Type B pancreatic cell (in vitro differentiated cells): ENCODE results near the gene MCOLN1. TPM values are rescaled to one million over a fixed set of nuclear protein-coding genes. Genes with fewer than 3 reads are reported as not detected.
"Not testable (repeated sequence)": the region's sequence is repeated elsewhere in the genome, so short reads cannot be mapped to it uniquely, and the experiment has no call there.

ENCODE experiments used
- DNase-seq: peaks from one replicate; pipeline ENCODE4 v3.0.0; 2021; ENCODE audit warnings: mixed read lengths; ENCODE audit not compliant: unreplicated experiment; ENCODE audit errors: extremely low spot score
- H3K27ac Mint-ChIP-seq: 2 replicates; pipeline ENCODE4 v1.8.0; 2021; ENCODE audit warnings: mild to moderate bottlenecking, mixed read lengths
- H3K27me3 Mint-ChIP-seq: 2 replicates; pipeline ENCODE4 v1.8.0; 2021; ENCODE audit warnings: mixed read lengths
- H3K36me3 Mint-ChIP-seq: 2 replicates; pipeline ENCODE4 v1.8.0; 2021; ENCODE audit warnings: mixed read lengths
- H3K4me1 Mint-ChIP-seq: one replicate; pipeline ENCODE4 v1.8.0; 2021; ENCODE audit warnings: mixed read lengths; ENCODE audit not compliant: unreplicated experiment
- H3K4me3 Mint-ChIP-seq: 2 replicates; pipeline ENCODE4 v1.8.0; 2021; ENCODE audit warnings: mild to moderate bottlenecking, mixed read lengths
- H3K9me3 Mint-ChIP-seq: 2 replicates; pipeline ENCODE4 v1.8.0; 2021; ENCODE audit warnings: mixed read lengths
- CTCF ChIP-seq: fragments of 200-600 bp; sonication (generic); conservative IDR thresholded peaks from 2 replicates; pipeline ENCODE4 v1.5.0; 2021; ENCODE audit warnings: antibody characterized with exemption, mild to moderate bottlenecking
- total RNA-seq: library from RNA; stranded (reverse); gene quantifications from 2 replicates; pipeline ENCODE4 v1.2.1, GENCODE V29; 2021; ENCODE audit warnings: low replicate concordance

Gene MCOLN1
- total RNA-seq, 1 donor from 2014 or later, result 24.0 TPM

- Mint-ChIP-seq H3K36me3 (no peaks in the 10 kb centered on the region), H3K27me3 (peaks cover 26% of the 10 kb centered on the region), H3K4me3 (no peak overlapping the region), H3K9me3 (no peaks in the 10 kb centered on the region), H3K4me1 (no peaks in the 10 kb centered on the region), H3K27ac (no peak overlapping the region)
- DNase-seq, result no peak
- no peak for TF ChIP-seq CTCF
Measured at GRCh38 chr19:7575434-7576040, 53.1 kb downstream of the MCOLN1 start.

GRCh38 chr19:7577422-7577821, 55.0 kb downstream of the MCOLN1 start:
- not testable (repeated sequence) for H3K4me1 Mint-ChIP-seq, H3K36me3 Mint-ChIP-seq, H3K27ac Mint-ChIP-seq, DNase-seq, H3K9me3 Mint-ChIP-seq, H3K4me3 Mint-ChIP-seq
- peaks cover 35% of the 10 kb centered on the region for H3K27me3 Mint-ChIP-seq

GRCh38 chr19:7578127-7578526, 55.7 kb downstream of the MCOLN1 start:
- no peaks in the 10 kb centered on the region for H3K4me1 Mint-ChIP-seq
- TF ChIP-seq CTCF, result no peak
- H3K27me3 Mint-ChIP-seq, result peaks cover 37% of the 10 kb centered on the region
- no peak overlapping the region for H3K4me3 Mint-ChIP-seq
- no peaks in the 10 kb centered on the region for H3K9me3 Mint-ChIP-seq
- no peak for DNase-seq
- no peak overlapping the region for H3K27ac Mint-ChIP-seq
- no peaks in the 10 kb centered on the region for H3K36me3 Mint-ChIP-seq

- H3K9me3 Mint-ChIP-seq, result no peaks in the 10 kb centered on the region
- no peaks in the 10 kb centered on the region for H3K36me3 Mint-ChIP-seq
- H3K27me3 Mint-ChIP-seq, result peaks cover 37% of the 10 kb centered on the region
- no peak overlapping the region for H3K27ac Mint-ChIP-seq
- no peak overlapping the region for H3K4me3 Mint-ChIP-seq
- H3K4me1 Mint-ChIP-seq, result no peaks in the 10 kb centered on the region
- no peak for TF ChIP-seq CTCF
- DNase-seq, result no peak
Measured at GRCh38 chr19:7579182-7579581, 56.8 kb downstream of the MCOLN1 start.

GRCh38 chr19:7582446-7582845, 60.0 kb downstream of the MCOLN1 start:
- H3K4me3 Mint-ChIP-seq, result no peak overlapping the region
- H3K27ac Mint-ChIP-seq, result no peak overlapping the region
- peaks cover 26% of the 10 kb centered on the region for H3K27me3 Mint-ChIP-seq
- TF ChIP-seq CTCF, result no peak
- no peaks in the 10 kb centered on the region for H3K9me3 Mint-ChIP-seq
- H3K36me3 Mint-ChIP-seq, result no peaks in the 10 kb centered on the region
- DNase-seq, result no peak
- no peaks in the 10 kb centered on the region for H3K4me1 Mint-ChIP-seq

Other genes starting within 250 kb of the MCOLN1 start
- 33.7 and 55.3 TPM in 2 replicates for gene INSR, start 228.2 kb upstream of the MCOLN1 start, total RNA-seq
- gene ARHGEF18, start 173.7 kb upstream of the MCOLN1 start, total RNA-seq, result 40.9 and 44.1 TPM in 2 replicates
- gene PEX11G, start 33.6 kb upstream of the MCOLN1 start, total RNA-seq, result 4.8 and 5.7 TPM in 2 replicates
- gene ZNF358, start 6.5 kb upstream of the MCOLN1 start, total RNA-seq, result 49.8 and 67.1 TPM in 2 replicates
- gene PNPLA6, start 13.1 kb downstream of the MCOLN1 start, total RNA-seq, result 84.3 and 86.1 TPM in 2 replicates
- 28.6 and 51.8 TPM in 2 replicates for gene CAMSAP3, start 73.2 kb downstream of the MCOLN1 start, total RNA-seq
- 38.5 and 46.5 TPM in 2 replicates for gene XAB2, start 106.9 kb downstream of the MCOLN1 start, total RNA-seq
- 160 and 184 TPM in 2 replicates for gene PET100, start 107.2 kb downstream of the MCOLN1 start, total RNA-seq
- 1.0 TPM in 1 of 2 replicates, not detected in the other for gene PCP2, start 111.1 kb downstream of the MCOLN1 start, total RNA-seq
- gene STXBP2, start 114.5 kb downstream of the MCOLN1 start, total RNA-seq, result 61.6 and 108 TPM in 2 replicates
- gene RETN, start 146.4 kb downstream of the MCOLN1 start, total RNA-seq, result not detected in 2 replicates
- gene MCEMP1, start 154.5 kb downstream of the MCOLN1 start, total RNA-seq, result not detected in 2 replicates
- 92.6 and 107 TPM in 2 replicates for gene TRAPPC5, start 158.2 kb downstream of the MCOLN1 start, total RNA-seq
- gene FCER2, start 179.5 kb downstream of the MCOLN1 start, total RNA-seq, result not detected in 2 replicates
- not detected in 2 replicates for gene CLEC4G, start 209.5 kb downstream of the MCOLN1 start, total RNA-seq
- gene CD209, start 224.9 kb downstream of the MCOLN1 start, total RNA-seq, result not detected in 2 replicates
- gene CLEC4M, start 240.6 kb downstream of the MCOLN1 start, total RNA-seq, result 0.48 and 0.69 TPM in 2 replicates